Gastrocnemius medialis (tissue), 4 donors: ENCODE measurements around the gene TPSAB1.
"Not testable (repeated sequence)": the region's sequence is repeated elsewhere in the genome, so short reads cannot be mapped to it uniquely, and the experiment has no call there.

Source experiments
- CTCF ChIP-seq, 5 experiments: fragments of 450-650 bp in 3 of 5; fragments of 200-600 bp in 2 of 5; sonication (generic) in 2 of 5; IDR thresholded peaks in 4 of 5; conservative IDR thresholded peaks in 1 of 5; 1 replicate in 4 of 5; 2 replicates in 1 of 5; pipeline ENCODE4 v1.5.1; 2016 to 2019; ENCODE audit warnings: antibody characterized with exemption in 5 of 5, mild to moderate bottlenecking in 3 of 5, moderate library complexity in 3 of 5
- POLR2A ChIP-seq, 2 donors: fragments of 450-650 bp; IDR thresholded peaks; one replicate each; pipeline ENCODE4 v1.6.1; 2017; ENCODE audit warnings: antibody characterized with exemption in 2 of 2, mild to moderate bottlenecking in 2 of 2, moderate library complexity in 2 of 2

DNA sequence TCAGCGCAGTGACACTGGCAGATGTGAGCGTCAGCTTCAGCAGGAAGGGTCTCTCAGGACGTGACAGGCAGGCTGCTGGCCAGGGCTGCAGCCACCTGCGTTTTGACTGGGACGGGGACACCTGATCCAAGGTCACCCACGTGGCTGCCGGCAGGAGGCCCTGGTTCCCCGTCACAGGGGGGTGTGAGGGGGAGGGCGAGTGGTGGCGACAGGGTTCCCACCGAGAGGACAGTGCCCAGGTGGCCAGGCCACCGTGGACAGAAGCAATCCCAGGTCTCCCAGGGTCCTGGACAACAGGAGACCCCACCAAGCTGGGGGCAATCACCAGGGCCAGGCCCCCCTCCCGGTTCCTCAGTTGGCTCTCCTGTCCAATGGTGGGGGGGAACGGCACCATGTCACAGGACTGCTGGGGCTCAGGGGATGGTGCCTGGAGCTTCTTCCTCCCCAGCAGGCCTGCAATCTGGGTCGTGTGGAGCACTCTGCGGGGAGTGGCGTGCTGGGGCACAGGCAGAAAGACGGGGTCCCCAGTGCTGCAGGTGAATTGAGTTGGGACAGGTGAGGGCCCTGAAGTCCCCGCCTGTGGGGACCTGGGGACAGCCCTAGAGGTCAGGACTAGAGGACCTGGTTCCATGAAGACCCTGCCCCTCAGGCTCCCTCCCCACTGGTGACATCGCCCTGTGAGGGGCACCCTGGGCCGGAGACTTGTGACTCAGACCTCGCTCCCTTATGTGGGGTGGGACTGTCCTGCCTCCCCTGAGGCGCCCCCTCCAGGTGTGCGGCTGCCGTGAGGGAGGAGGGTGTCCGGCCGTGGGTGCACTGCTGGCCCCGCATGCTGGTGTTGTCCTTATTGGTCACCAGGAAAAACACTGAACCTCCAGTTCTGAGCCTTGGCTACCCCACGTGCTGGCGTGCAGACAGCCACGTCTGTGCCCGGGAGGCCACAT, 3.7 kb downstream of the TPSAB1 start:
- not testable (repeated sequence) for TF ChIP-seq POLR2A (IDR thresholded peaks at IDR 0.05); CTCF (IDR thresholded peaks at IDR 0.05 in 4 of 5, conservative IDR thresholded peaks at IDR 0.05 in 1 of 5)
